CD4-positive, alpha-beta T cell treated with Interferon gamma for 1 hour (primary cell): ENCODE measurements around the gene MPZL1.

ENCODE experiments used
- DNase-seq: peaks from one replicate; pipeline ENCODE4 v3.0.0-alpha.2; 2020

Gene MPZL1

GRCh38 chr1:167752219-167752985 is 30.6 kb downstream of the MPZL1 start:
- DNase-seq = no peak

DNA sequence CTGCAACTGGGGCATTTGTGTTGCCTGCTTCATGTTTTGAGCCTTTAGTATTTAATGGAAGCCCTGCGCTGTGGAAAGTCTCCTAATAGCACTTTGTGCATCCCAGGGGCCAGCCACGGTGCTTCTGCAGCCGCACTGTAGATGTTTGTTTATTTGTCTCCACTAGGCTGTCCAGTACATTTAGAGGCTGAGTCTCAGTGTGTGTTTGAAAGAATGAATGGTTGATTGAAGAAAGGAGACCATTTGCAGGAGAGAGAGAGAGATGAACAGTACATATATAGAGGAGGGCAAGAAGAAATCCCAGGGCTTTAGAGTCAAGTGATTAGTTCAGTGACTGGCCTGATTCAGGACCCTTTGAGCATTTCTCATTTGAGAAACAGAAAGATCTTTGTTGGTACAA is 33.9 kb downstream of the MPZL1 start:
- no peak for DNase-seq

GRCh38 chr1:167756730-167757405 is 35.1 kb downstream of the MPZL1 start:
- DNase-seq = no peak

DNA sequence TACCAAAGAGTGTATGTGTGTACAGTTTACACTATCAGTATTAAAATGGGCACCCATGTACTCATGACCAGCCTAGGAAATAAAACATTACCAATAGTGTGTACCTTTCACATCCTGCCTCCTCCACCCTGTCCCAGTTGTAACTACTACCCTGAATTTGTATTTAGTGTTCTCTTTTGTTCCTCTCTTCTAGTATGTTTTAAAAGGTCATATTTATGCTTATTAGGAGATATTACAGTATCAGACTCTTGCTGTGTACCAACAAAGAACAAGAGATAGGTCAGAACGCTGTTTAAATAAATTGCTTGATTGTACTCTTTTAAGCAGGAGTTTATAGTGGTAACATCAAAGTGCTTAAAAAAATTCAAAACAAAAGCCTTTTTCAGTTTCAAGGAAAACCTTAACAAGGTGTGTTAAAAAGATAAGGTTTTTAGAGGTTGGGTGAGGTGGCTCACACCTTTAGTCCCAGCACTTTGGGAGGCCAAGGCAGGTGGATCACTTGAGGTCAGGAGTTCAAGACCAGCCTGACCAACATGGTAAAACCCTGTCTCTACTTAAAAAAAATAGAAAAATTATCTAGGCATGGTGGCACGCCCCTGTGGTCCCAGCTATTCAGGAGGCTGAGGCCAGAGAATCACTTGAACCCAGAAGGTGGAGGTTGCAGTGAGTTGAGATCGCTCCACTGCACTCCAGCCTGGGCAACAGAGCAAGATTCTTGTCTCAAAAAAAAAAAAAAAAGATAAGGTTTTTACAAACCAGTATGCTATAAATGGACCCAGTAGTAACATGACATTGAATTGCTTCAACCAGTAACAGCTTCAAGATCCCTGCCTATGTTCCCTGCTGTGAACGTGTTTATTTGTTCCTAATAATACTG is 35.9 kb downstream of the MPZL1 start:
- DNase-seq = no peak

DNA sequence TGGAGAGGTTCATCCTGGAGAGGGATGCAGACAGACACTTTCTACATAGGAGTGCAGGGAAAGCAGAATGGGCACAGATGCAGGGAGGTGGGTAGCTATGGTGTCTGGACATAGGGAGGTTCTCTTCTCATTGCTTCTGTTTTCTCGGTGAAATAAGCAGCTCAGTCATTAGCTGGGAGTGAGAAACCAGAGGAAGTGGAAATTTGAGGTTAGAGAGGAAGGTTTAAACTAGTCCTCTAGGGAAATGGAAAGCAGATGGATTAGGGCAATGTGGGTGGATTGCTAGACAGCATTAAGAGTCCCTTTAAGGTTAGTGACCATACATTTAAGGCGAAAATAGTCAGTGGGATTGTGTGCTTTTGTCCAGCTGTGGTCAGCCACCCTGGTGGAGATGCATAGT is 39.6 kb downstream of the MPZL1 start:
- no peak for DNase-seq

- no peak for DNase-seq
Measured at GRCh38 chr1:167762061-167762746, 40.4 kb downstream of the MPZL1 start.

GRCh38 chr1:167763525-167764220 is 41.9 kb downstream of the MPZL1 start:
- DNase-seq = no peak

DNA sequence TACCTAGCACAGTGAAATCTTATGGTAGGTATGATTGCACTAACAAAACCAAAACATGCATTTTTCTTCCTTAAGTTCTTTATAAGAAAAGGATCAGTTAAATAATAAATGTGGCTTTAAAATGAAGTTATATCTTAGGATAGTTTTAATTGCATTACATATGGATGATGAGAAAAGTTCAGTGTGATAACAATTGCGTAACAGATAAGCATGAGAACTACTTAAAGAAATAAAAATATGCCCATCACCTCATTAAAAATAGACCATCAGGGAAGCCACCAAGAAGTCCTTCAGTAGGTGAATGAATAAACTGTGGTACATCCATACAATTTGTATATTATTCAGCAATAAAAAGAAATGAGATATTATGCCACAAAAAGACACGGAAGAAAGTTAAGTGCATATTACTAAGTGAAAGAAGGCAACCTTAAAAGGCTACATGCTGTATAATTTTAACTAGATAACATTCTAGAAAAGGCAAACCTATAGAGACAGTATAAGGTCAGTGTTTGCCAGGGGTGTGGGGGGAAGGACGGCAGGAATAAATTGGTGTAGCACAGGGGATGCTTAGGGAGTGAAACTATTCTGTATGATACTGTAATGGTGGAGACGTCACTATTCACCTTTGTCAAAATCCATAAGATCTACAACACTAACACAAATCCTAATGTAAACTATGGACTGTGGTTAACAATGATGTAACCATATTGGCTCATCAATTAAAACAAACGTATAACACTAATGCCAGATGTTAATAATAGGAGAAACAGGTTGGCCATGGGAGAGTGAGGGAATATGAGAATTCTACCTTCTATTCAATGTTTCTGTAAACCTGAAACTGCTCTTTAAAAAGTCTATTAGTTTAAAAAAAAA is 42.9 kb downstream of the MPZL1 start:
- DNase-seq = no peak

DNA sequence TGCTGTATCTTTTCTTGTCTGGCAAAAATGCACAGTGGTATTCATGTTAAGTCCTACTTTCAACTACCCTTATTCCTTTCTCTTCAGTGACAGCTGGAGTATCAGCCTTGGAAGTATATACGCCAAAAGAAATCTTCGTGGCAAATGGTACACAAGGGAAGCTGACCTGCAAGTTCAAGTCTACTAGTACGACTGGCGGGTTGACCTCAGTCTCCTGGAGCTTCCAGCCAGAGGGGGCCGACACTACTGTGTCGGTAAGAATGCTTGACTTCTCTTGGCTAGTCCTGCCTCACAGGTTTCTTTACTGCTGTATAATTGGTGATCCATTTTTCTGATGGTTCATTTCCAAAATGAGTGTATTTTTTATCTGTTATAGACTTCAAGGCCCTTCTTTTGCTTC is 43.7 kb downstream of the MPZL1 start:
- no peak for DNase-seq

- DNase-seq = no peak
Measured at GRCh38 chr1:167766538-167766937, 44.8 kb downstream of the MPZL1 start.

DNA sequence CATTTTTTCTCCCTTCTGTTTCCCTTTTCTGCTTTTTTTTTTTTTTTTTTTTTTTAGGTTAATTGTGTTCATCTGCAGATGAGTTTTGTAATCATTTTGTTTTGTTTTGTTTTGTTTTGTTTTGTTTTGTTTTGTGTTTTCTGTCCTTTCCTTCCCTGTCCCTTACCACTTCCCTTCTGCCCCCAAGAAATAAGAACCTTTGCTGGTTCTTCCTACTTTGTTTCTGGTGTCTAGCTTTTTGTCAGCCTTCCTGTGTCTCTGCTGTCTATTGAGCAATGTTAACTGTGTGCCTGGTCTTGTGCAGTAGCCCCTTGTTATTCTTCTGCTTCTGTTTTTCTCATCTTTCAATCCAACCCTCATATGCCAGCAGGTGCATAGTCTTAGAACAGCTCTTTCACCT is 46.0 kb downstream of the MPZL1 start:
- no peak for DNase-seq

DNA sequence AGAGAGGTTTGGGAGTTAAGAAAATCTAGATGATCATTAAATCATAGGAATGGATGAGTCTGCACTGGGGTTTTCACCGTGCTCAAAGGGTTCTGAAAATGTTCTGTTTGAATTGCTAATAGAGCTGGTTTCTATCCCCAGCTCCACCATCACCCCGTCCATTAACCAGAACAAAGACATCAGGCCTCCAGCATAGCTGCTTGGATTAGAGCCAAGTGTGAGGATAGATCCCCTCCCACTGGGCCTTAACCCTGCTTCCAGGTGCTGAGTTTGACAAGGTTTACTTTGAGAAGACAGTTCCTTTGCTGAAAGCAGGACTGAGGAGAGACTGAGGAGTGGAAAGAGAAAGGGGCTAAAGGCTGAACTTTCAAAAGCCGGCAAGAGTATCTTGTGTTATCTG is 48.3 kb downstream of the MPZL1 start:
- no peak for DNase-seq

GRCh38 chr1:167772436-167772835 is 50.7 kb downstream of the MPZL1 start:
- no peak for DNase-seq

DNA sequence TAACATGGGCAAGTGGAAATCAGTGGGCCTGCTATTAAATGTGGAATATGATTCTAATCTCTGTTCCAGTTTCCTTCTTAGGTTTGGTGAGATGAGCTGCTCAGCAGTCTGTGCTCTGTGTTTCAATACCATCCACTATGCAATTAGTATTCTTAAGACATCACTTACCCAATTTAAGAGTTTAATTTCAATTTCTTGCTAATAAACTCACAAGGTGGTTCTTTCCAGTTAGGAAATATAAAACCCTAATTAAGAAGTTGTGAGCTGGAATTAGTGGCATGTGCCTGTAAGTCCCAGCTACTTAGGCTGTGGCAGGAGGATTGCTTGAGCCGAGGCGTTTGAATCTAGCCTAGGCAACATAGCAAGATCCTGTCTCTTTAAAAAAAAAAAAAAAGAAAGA is 51.7 kb downstream of the MPZL1 start:
- no peak for DNase-seq

DNA sequence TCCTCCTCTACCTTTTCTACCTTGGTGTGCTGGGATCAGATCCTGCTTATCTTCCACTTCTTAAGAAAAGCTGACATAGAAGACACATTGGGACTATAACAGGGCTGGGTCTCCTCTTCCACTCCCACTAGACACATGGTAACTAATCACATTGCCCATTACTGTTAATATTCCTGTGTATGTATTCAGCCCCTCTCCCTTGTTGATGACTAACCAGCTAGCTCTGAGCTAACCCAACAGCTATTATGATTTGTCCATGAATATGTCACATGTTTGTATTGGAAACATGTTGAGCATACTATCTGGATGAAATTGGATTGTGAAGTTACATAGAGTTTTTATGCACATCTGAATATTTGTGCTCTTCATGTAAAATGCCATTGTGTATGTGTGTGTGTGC is 52.9 kb downstream of the MPZL1 start:
- no peak for DNase-seq

DNA sequence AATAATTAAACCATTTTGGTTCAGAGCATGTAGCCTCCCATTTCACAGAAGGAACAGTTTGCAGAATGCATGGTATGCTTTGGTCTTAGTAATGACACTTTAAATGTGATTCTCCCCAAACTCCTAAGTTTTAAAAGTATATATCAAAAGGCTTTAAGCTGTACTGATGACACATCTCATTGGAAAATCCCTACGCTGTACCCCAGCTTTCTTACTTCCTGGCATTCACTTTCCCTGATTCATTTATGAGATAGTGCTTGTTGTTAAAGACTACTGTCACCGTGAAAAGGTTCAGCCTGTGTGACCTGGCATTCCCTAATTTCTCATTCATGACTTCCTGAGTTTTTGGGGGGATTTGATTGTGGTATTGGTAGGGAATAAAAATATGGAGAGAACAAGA is 53.4 kb downstream of the MPZL1 start:
- DNase-seq = no peak

- no peak for DNase-seq
Measured at GRCh38 chr1:167776151-167776550, 54.4 kb downstream of the MPZL1 start.

DNA sequence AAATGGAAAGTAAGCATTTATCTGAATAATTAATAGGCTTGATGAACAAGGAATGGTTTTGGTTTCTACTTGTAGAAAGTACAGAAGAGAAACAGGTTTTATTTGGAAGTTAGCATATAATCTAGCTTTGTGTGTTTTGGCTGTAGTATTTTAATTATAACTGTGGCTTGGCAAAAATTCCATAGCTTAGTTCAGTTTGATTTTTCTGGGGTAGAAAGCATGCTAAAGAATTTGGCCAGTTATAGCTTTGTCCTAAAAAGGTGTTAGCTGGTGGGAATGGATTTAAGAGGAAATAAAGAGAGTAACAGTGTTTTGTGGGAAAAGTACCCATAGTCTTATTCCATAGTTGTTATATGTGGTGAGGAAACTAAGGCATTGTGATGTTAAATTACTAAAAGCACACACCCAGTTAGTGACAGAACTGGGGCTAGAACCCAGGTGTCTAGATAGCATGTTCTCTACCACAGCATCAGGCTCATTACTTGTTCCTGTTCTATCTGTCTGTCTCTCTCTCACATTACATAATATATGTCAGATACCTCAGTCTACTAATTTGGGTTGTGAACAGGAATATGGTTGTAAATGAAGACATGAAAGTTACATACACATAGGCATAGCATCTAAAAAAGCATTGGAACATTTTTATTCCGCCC is 55.0 kb downstream of the MPZL1 start:
- no peak for DNase-seq

DNA sequence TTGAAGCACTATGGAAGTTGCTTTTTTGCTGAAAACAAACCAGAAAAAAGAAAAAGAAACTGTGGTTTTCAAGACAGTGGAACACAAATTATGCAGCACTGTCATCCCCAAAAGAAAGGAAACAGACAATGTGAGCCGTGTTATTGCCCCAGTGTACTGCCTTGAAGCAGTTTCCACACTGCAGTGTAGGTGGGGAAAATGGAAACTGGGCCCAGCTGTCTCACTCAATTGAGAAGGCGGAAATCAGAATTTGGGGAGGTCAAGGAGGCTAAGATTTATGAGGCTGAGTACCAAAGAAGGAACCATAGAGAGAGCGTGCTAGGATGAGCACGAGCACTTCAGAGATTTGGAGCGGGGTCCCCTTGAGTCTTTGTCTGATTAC is 55.5 kb downstream of the MPZL1 start:
- DNase-seq = no peak

DNA sequence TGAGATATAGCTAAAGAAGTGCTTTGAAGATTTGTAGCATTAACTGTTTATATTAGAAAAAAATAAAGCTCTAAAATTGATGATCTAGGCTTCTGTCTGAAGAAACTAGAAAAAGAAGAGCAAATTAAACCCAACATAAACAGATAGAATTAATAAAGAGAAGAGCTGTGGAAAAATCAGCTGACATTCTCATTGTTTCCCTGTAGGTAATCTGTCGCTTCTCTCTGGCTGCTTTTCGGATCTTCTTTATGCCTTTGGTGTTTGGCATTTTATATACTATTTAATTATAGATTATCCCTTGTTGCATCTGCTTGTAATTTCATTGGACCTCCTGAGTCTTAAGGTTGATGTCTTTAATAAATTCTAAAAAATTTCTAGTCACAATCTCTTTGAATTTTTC is 59.8 kb downstream of the MPZL1 start:
- no peak for DNase-seq

DNA sequence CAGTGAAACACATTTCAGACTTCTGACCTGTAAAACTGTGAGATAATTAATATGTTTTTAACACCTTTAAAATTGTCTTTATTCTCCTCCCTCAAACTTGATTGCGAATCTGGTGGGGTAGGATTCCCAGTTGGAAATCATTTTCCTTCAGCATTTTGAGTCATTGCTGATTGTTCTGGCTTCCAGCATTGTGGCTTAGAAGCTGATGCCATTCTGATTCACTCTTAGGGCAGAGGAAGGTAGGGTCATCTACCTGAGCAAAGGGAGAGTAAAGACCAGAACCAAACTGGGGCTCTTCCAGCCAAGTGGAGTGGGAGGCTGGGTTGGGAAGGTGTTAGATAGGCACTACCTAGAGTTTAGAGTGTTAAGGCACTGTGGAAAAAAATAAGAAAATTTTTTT is 61.2 kb downstream of the MPZL1 start:
- DNase-seq = no peak
